Measurements from ENCODE around the gene OR7G3. TPM values are rescaled to one million over a fixed set of nuclear protein-coding genes. Genes with fewer than 3 reads are reported as not detected.

OR7G3 gene
- total RNA-seq, 1 experiment from 2014 or later, result not detected

DNA sequence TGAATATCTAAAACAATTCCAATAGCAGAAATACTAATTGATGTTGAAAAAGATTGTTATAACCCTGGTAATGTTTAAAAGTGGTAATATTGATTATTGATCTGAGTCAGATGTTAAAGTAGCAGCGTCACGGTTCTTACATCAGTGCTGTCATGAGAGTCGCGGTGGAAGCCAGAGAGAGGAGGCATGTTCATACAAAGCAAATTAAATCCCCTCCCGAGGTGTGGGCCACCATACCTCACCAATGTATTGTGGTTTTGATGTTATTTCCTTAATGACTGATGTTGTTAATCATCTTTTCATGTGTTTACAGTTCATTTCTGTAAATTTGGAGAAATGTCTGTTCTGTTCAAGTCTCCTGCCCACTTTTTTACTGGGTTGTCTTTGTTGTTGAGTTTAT lies 24.6 kb upstream of the OR7G3 start:
- H3K4me1 Mint-ChIP-seq, result no peaks in the 10 kb centered on the region
- CTCF ChIA-PET, result no interaction called here
- ATAC-seq, result no peak
- H3K36me3 Mint-ChIP-seq, result peaks cover 96% of the 10 kb centered on the region
- TF ChIP-seq, protein P1, sequence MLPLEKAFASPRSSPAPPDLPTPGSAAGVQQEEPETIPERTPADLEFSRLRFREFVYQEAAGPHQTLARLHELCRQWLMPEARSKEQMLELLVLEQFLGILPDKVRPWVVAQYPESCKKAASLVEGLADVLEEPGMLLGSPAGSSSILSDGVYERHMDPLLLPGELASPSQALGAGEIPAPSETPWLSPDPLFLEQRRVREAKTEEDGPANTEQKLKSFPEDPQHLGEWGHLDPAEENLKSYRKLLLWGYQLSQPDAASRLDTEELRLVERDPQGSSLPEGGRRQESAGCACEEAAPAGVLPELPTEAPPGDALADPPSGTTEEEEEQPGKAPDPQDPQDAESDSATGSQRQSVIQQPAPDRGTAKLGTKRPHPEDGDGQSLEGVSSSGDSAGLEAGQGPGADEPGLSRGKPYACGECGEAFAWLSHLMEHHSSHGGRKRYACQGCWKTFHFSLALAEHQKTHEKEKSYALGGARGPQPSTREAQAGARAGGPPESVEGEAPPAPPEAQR (CRISPR knock-in tag; IDR thresholded peaks at IDR 0.05), result no peak
- TF ChIP-seq ZNF317 (CRISPR knock-in tag; IDR thresholded peaks at IDR 0.05; ENCODE audit: borderline replicate concordance, low read depth) (no peak), RELA (CRISPR knock-in tag; IDR thresholded peaks at IDR 0.05; ENCODE audit: borderline replicate concordance) (no peak), SP1 (CRISPR knock-in tag; conservative IDR thresholded peaks at IDR 0.05) (no peak)
- POLR2A ChIA-PET, result no interaction called here
- H3K27me3 Mint-ChIP-seq (ENCODE audit: low read depth), result peaks cover 3% of the 10 kb centered on the region; the same call in 1 of the 2 replicates
- H3K4me3 Mint-ChIP-seq, result no peak overlapping the region
- H3K27ac Mint-ChIP-seq, result no peak overlapping the region
- no peak for DNase-seq (ENCODE audit: low spot score)
- peaks cover 67% of the 10 kb centered on the region for H3K9me3 Mint-ChIP-seq

DNA sequence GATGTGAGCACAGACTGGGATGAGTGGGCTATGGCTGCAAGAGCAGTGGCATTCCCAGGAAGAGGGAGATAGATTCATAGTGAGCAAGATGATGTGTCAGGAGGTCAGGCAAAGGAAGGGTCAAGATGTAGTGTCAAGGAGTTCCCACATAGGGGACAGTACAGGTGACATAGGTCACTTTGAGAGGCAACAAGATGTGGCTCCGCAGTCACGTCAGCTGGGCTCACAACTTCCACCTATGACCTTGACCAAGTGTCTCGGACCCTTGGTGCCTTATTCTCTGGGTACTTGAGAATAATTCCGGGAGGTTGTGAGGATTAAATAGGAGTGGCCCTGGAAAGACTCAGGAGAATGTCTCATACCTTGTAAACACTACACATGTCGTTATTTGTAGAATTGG lies 23.9 kb upstream of the OR7G3 start:
- Mint-ChIP-seq H3K27me3 (ENCODE audit: low read depth) (peaks cover 3% of the 10 kb centered on the region; the same call in 1 of the 2 replicates), H3K27ac (no peak overlapping the region), H3K36me3 (peaks cover 91% of the 10 kb centered on the region), H3K4me3 (no peak overlapping the region), H3K9me3 (peaks cover 68% of the 10 kb centered on the region), H3K4me1 (peaks cover under 1% of the 10 kb centered on the region; the same call in 1 of the 2 replicates)
- ChIA-PET CTCF (no interaction called here), POLR2A (no interaction called here)
- TF ChIP-seq, protein P2, sequence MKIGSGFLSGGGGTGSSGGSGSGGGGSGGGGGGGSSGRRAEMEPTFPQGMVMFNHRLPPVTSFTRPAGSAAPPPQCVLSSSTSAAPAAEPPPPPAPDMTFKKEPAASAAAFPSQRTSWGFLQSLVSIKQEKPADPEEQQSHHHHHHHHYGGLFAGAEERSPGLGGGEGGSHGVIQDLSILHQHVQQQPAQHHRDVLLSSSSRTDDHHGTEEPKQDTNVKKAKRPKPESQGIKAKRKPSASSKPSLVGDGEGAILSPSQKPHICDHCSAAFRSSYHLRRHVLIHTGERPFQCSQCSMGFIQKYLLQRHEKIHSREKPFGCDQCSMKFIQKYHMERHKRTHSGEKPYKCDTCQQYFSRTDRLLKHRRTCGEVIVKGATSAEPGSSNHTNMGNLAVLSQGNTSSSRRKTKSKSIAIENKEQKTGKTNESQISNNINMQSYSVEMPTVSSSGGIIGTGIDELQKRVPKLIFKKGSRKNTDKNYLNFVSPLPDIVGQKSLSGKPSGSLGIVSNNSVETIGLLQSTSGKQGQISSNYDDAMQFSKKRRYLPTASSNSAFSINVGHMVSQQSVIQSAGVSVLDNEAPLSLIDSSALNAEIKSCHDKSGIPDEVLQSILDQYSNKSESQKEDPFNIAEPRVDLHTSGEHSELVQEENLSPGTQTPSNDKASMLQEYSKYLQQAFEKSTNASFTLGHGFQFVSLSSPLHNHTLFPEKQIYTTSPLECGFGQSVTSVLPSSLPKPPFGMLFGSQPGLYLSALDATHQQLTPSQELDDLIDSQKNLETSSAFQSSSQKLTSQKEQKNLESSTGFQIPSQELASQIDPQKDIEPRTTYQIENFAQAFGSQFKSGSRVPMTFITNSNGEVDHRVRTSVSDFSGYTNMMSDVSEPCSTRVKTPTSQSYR (CRISPR knock-in tag; IDR thresholded peaks at IDR 0.05), result no peak
- TF ChIP-seq FOXP1 (CRISPR knock-in tag; IDR thresholded peaks at IDR 0.05; ENCODE audit: borderline replicate concordance) (no peak), EMX1 (CRISPR knock-in tag; IDR thresholded peaks at IDR 0.05) (no peak), HMGA2 (CRISPR knock-in tag; IDR thresholded peaks at IDR 0.05) (no peak)
- TF ChIP-seq, protein P3, sequence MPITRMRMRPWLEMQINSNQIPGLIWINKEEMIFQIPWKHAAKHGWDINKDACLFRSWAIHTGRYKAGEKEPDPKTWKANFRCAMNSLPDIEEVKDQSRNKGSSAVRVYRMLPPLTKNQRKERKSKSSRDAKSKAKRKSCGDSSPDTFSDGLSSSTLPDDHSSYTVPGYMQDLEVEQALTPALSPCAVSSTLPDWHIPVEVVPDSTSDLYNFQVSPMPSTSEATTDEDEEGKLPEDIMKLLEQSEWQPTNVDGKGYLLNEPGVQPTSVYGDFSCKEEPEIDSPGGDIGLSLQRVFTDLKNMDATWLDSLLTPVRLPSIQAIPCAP (CRISPR knock-in tag; IDR thresholded peaks at IDR 0.05), result no peak
- TF ChIP-seq, protein P4, sequence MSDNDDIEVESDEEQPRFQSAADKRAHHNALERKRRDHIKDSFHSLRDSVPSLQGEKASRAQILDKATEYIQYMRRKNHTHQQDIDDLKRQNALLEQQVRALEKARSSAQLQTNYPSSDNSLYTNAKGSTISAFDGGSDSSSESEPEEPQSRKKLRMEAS (CRISPR knock-in tag; IDR thresholded peaks at IDR 0.05), result no peak
- ATAC-seq (no peak), DNase-seq (ENCODE audit: low spot score) (no peak)

DNA sequence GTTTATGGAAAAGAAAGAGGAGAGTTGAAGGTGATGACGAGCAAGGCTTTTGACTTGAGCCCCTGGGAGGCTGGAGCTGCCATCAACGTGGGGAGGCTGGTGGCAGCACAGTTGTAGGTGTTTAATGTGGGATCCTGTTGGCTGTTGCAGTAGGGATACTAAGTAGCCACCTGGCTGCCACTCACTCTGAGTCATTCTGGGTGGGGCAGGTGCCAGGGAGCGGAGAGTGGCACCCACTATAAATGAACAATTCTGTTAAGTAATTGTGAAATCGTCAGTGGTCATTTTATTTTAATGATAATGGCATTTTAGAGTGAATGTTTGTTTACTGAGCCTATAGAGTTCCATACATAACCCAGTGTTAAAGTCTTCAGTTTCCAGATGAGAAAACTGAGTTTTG lies 23.2 kb upstream of the OR7G3 start:
- POLR2A ChIA-PET, result interaction anchor here (1.1 kb wide), 1 partner anchor 11 kb away, joined by 3 read pairs; no protein-coding TSS in a partner anchor
- Mint-ChIP-seq H3K27me3 (ENCODE audit: low read depth) (peaks cover 3% of the 10 kb centered on the region; the same call in 1 of the 2 replicates), H3K27ac (no peak overlapping the region), H3K4me3 (no peak overlapping the region), H3K9me3 (peaks cover 74% of the 10 kb centered on the region), H3K4me1 (peaks cover 4% of the 10 kb centered on the region; the same call in 1 of the 2 replicates), H3K36me3 (peaks cover 91% of the 10 kb centered on the region)
- CTCF ChIA-PET, result no interaction called here
- no peak for ATAC-seq
- TF ChIP-seq, protein P5, sequence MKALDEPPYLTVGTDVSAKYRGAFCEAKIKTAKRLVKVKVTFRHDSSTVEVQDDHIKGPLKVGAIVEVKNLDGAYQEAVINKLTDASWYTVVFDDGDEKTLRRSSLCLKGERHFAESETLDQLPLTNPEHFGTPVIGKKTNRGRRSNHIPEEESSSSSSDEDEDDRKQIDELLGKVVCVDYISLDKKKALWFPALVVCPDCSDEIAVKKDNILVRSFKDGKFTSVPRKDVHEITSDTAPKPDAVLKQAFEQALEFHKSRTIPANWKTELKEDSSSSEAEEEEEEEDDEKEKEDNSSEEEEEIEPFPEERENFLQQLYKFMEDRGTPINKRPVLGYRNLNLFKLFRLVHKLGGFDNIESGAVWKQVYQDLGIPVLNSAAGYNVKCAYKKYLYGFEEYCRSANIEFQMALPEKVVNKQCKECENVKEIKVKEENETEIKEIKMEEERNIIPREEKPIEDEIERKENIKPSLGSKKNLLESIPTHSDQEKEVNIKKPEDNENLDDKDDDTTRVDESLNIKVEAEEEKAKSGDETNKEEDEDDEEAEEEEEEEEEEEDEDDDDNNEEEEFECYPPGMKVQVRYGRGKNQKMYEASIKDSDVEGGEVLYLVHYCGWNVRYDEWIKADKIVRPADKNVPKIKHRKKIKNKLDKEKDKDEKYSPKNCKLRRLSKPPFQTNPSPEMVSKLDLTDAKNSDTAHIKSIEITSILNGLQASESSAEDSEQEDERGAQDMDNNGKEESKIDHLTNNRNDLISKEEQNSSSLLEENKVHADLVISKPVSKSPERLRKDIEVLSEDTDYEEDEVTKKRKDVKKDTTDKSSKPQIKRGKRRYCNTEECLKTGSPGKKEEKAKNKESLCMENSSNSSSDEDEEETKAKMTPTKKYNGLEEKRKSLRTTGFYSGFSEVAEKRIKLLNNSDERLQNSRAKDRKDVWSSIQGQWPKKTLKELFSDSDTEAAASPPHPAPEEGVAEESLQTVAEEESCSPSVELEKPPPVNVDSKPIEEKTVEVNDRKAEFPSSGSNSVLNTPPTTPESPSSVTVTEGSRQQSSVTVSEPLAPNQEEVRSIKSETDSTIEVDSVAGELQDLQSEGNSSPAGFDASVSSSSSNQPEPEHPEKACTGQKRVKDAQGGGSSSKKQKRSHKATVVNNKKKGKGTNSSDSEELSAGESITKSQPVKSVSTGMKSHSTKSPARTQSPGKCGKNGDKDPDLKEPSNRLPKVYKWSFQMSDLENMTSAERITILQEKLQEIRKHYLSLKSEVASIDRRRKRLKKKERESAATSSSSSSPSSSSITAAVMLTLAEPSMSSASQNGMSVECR (CRISPR knock-in tag; IDR thresholded peaks at IDR 0.05; ENCODE audit: borderline replicate concordance), result no peak
- DNase-seq (ENCODE audit: low spot score), result no peak

All from WTC11 (cell line).